NCI-H2029 (cell line): ENCODE results near the gene CRACDL.
"Not testable (repeated sequence)": the region's sequence is repeated elsewhere in the genome, so short reads cannot be mapped to it uniquely, and the experiment has no call there.

Experiments
- DNase-seq: peaks from one replicate; lab custom pipeline; 2025; lab: John Stamatoyannopoulos, UW

The CRACDL gene

DNA sequence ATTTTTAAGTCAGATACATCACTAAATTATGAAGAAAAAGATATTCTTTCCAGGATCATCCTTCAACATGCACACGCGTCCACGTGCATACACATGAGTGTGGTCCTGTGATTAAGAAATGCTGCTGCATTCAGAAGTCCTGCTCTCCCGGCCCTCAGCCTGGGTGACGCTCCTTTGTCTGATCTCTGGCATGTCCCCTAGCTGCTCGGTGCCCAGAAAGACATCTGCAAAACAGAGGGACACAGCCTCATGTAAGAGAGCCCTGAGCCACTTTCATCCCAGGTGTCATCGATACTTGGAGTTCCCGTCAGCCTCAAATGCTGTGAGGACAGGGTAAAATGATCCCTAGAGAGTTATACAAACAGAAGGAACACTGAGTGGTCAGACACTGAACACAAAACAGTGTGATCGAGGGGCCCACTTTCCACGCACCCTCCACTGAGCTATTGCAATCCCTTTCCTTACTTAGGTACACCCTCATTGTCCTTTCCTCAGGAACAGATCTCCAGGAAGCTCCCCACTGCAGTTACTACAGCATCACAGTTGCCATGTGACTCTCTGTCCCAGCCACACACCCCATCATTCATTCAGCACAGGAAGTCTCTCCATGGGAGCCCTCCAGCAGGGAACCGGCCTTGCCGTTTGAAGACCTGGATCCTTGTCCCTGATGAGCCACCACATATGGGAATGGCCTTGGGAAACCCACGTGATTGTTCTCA lies 32.1 kb downstream of the CRACDL start:
- peak; percentile 47 for DNase-seq

GRCh38 chr2:98903064-98903355 lies 33.0 kb downstream of the CRACDL start:
- DNase-seq = no peak

DNA sequence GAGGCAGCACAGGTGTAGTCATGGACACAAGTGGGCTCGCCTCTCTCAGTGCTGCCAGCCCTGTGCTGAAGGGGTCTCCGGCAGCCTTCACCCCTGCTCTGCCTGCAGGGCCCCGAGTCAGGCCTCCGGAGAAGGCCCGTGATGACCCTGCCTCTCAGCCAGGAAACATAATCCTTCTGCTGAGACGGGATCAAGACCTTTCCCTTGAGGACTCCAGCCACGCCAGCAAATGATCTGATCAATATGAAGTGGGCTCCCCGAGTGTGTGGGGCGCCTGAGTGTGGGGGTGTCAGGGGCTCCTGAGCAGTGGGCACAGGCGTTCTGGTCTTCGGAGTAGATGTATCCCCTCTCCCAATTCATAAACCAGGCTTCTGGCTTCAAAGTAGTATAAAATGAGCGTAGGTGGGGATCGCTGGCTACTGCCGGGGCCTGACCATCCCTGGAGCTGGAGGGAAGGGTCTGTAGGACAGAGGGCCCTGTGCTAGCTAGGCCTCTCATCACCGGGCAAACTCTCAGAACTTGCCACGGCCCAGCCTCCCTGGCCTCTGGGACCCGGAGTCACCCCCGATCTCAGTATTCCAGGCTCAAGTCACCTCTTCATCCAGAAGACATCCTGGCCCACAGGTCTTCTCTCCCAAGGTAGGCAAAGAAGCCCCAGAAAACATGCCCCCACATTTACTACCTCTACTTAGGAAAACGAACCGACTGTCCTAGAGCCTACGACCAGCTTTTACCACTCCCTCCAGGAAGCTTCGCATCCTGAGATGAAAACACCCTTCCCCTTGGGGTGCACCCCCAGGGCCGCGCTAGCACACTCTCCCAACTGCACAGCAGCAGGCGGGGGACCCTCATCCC lies 33.6 kb downstream of the CRACDL start:
- DNase-seq = no peak

- DNase-seq = no peak
Observed at GRCh38 chr2:98901702-98902101, 34.3 kb downstream of the CRACDL start.

GRCh38 chr2:98901291-98901690 lies 34.7 kb downstream of the CRACDL start:
- DNase-seq = no peak

- peak; percentile 29 for DNase-seq
Observed at GRCh38 chr2:98900721-98901120, 35.3 kb downstream of the CRACDL start.

DNA sequence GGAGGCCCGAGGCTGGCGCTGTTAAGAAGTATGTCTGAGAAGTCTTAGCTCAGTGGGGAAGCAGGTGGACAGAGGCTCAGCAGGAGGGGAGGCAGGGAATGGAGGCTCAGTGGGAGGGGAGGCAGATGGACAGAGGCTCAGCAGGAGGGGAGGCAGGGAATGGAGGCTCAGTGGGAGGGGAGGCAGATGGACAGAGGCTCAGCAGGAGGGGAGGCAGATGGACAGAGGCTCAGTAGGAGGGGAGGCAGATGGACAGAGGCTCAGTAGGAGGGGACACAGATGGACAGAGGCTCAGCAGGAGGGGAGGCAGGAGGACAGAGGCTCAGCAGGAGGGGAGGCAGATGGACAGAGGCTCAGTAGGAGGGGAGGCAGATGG lies 36.3 kb downstream of the CRACDL start:
- not testable (repeated sequence) for DNase-seq

- peak; percentile 52 for DNase-seq
Observed at GRCh38 chr2:98899041-98899702, 36.9 kb downstream of the CRACDL start.

GRCh38 chr2:98898423-98898841 lies 37.6 kb downstream of the CRACDL start:
- DNase-seq = no peak

DNA sequence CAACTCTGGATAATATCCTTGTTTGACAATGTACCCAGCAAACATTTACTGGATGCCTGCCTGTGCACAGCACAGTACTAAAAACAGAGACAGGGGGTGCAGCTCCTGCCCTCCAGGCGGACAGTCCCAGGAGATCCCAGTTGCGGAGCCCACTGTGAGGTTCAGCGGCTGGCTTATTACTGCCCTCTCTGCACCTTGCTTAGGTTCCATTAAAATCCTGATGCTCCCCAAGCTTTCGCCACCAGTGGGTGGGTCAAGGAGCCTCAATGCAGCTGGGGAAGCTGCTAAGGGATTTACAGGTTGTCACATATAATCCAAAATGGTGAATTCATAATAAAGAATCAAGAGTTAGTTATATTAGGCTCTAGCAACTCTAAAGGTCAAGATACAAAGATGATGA lies 38.3 kb downstream of the CRACDL start:
- no peak for DNase-seq

- DNase-seq = no peak
Observed at GRCh38 chr2:98896944-98897343, 39.1 kb downstream of the CRACDL start.

DNA sequence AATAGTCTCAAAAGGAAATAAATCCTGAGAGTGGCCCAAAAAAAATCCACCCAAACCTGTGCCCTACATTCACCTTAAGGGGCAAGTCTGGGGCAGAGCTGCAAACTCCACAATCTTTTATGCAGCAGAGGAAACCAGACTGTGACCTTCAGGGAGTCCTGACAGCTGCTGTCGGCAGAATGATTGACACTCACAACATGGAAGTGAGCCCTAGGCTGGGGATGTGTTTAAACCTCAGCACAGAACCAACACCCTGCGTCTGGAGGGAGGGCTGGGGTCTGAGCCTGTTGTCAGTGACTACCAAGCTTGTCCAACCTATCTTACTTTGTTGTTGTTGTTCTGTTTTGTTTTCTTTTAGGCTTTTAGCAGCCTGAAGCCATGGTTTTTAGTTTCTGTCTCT lies 39.6 kb downstream of the CRACDL start:
- DNase-seq = no peak

- DNase-seq = no peak
Observed at GRCh38 chr2:98895901-98896300, 40.1 kb downstream of the CRACDL start.

DNA sequence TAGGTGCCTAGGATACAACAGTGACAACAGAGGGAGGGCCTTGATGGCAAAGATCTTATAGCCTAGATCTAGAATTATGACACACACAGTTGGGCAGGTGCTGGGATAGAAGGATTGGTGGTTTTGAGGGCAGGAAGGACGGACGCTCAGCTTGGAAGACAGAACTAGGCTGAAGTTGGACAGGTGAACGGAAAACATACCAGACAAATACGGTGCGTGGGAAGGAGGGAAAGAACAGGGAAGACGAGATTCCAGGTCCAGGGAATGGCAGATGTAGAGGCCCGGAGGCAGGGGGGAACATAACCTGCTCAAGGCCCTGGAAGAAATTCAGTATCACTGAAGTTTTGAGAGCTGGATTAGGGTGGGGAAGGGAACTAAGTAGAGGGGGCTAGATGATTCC lies 40.8 kb downstream of the CRACDL start:
- no peak for DNase-seq

DNA sequence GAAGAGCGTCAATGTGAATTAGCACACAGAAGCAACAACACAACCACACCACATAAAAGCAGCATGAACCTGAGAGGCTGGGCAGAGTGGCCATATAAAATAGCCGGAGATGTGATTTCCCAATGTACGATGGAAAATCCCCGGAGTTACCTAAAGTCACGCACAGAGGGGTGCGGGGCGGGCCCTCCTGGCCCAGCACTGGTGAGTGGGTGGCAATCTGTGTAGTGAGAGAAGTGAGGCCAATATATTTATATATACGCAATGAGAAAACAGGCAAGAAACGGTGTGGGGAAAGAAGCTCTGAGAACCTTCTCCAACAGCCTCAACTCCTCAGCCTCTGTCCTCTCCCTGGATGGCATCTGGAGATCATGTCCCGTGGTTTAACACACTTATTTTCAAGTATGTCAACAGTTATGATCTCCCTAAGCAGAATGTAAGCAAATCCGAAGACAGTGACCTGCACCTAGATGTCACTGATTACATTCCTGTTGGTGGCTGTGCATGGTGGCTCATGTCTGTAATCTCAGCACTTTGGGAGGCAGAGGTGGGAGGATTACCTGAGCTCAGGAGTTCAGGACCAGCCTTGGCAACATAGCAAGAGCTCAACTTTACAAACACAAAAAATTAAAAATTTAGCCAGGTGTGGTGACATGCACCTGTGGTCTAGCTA lies 41.6 kb downstream of the CRACDL start:
- no peak for DNase-seq

- no peak for DNase-seq
Observed at GRCh38 chr2:98893911-98894321, 42.1 kb downstream of the CRACDL start.

DNA sequence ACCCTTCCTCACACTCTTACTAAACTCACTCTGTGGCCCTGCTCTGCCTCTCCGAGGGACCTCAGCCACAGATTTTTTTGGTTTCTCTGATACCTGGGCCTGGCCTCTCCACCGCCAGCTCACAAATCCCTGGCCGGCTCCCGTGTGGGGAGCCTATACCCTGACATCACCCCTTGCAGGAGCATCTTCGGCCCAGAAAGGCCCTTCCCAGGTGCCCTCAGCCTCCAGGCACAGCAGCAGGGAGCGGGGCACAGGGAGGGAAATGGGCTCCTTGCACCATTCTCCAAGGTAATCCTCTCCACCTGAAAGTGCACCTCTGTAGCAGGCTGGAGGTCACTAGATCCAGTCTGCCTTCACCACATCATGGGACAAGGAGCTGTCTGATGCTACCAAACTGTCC lies 43.2 kb downstream of the CRACDL start:
- DNase-seq = no peak

GRCh38 chr2:98891591-98891990 lies 44.4 kb downstream of the CRACDL start:
- no peak for DNase-seq

DNA sequence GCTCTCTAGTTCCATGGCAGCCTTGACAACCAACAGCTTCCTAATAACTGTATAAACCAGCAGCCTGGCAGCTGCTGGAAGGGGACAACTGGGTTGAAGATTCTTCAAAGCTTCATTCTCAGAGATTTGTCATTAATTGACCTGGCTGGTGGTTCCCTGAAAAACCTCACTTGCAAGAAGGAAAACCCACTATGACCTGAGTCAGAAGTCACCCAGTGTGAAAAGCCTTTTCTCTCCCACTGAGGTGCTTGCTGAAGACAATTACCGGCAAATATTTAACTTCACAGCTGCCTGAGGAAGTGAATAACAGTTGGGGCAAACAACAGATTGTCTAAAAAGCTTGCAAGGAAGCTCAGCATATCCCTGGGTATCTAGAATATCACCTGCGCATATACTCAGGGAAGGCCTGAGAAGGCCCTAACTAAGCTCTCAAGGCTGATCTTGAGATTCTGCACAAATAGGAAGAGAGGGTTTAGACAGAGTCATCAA lies 49.9 kb downstream of the CRACDL start:
- DNase-seq = no peak

DNA sequence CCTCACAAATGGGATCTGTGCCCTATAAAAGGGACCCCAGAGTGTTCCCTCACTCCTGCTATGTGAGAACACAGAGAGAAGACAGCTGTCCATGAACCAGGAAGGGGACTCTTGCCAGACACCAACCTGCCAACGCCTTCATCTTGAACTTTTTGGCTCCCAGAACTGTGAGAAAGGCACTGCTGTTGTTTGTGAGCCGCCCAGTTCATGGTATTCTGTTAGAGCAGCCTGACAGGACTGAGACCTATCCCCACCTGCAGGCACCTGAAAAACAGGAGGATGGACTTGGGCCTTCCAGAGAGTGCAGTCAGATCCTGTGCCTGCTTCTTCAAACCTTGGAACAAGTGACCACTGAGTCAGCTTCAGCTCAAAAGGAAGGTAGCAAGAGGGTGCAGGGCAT lies 51.4 kb downstream of the CRACDL start:
- no peak for DNase-seq

- no peak for DNase-seq
Observed at GRCh38 chr2:98883780-98884211, 52.2 kb downstream of the CRACDL start.
